K562 (cell line): Measurements from ENCODE around the gene GGA3. TPM values are rescaled to one million over a fixed set of nuclear protein-coding genes. Genes with fewer than 3 reads are reported as not detected.

Experiments used
- BACH1 ChIP-seq: fragments of 200-800 bp; sonication (Bioruptor generic); IDR thresholded peaks from 2 replicates; pipeline ENCODE4 v1.6.1; 2016; ENCODE audit warnings: missing genetic modification characterization, missing compliant biosample characterization
- BCLAF1 ChIP-seq, 2 experiments: fragments of 450-650 bp in 1 of 2; IDR thresholded peaks; 2 replicates each; pipeline ENCODE4 v1.6.1; 2011 to 2017; ENCODE audit warnings: low read depth in 2 of 2, antibody characterized with exemption in 1 of 2, borderline replicate concordance in 1 of 2, low read length in 1 of 2, mild to moderate bottlenecking in 1 of 2, mixed read lengths in 1 of 2; ENCODE audit not compliant: control insufficient read depth in 1 of 2
- C11orf30 ChIP-seq: fragments of 450-650 bp; IDR thresholded peaks from 2 replicates; pipeline ENCODE4 v1.6.1; 2016; ENCODE audit warnings: low read depth, mild to moderate bottlenecking
- CBFA2T3 ChIP-seq: fragments of 450-650 bp; IDR thresholded peaks from 2 replicates; pipeline ENCODE4 v1.6.1; 2017
- CCAR2 ChIP-seq: fragments of 200-400 bp; formaldehyde crosslinking; IDR thresholded peaks from 2 replicates; pipeline ENCODE4 v1.6.1; 2017; ENCODE audit warnings: mild to moderate bottlenecking, low read depth, low read length
- CCNT2 ChIP-seq: IDR thresholded peaks from 2 replicates; pipeline ENCODE4 v1.6.1; 2011; ENCODE audit warnings: borderline replicate concordance, low read depth, mild to moderate bottlenecking, moderate library complexity, mixed read lengths, low read length; ENCODE audit not compliant: insufficient read length; ENCODE audit errors: extremely low read depth
- CHD4 ChIP-seq: fragments of 200-600 bp; sonication (generic); IDR thresholded peaks from 3 replicates; pipeline ENCODE4 v1.6.1; 2012; ENCODE audit warnings: low read depth, mild to moderate bottlenecking, mixed read lengths, low read length, inconsistent platforms; ENCODE audit not compliant: insufficient read depth, insufficient replicate concordance, poor library complexity, severe bottlenecking
- CSDE1 ChIP-seq, 2 experiments: fragments of 450-650 bp; IDR thresholded peaks; 2 replicates each; pipeline ENCODE4 v1.6.1; 2016; ENCODE audit warnings: mild to moderate bottlenecking in 1 of 2
- FOXA1 ChIP-seq: fragments of 450-650 bp; IDR thresholded peaks from 2 replicates; pipeline ENCODE4 v1.6.1; 2016; ENCODE audit warnings: mild to moderate bottlenecking, borderline replicate concordance
- HMGN3 ChIP-seq: IDR thresholded peaks from 2 replicates; pipeline ENCODE4 v1.6.1; 2011; ENCODE audit warnings: borderline replicate concordance, low read depth, mild to moderate bottlenecking, mixed read lengths, low read length; ENCODE audit not compliant: insufficient read length; ENCODE audit errors: extremely low read depth
- PTBP1 ChIP-seq: fragments of 200-400 bp; formaldehyde crosslinking; IDR thresholded peaks from 2 replicates; pipeline ENCODE4 v1.6.1; 2017; ENCODE audit warnings: low read depth, low read length
- RFX7 ChIP-seq: fragments of 250-450 bp; sonication (Bioruptor Pico); IDR thresholded peaks from 2 replicates; pipeline ENCODE4 v1.5.1; 2021; ENCODE audit warnings: mild to moderate bottlenecking
- SFPQ ChIP-seq: fragments of 200-400 bp; formaldehyde crosslinking; IDR thresholded peaks from 2 replicates; pipeline ENCODE4 v1.6.1; 2017; ENCODE audit warnings: mild to moderate bottlenecking, low read depth, low read length, moderate library complexity
- STAG1 ChIP-seq: sonication (generic); formaldehyde crosslinking; IDR thresholded peaks from 2 replicates; pipeline ENCODE4 v1.5.0; 2020; ENCODE audit warnings: missing genetic modification reagents, borderline replicate concordance
- THAP7 ChIP-seq: fragments of 250-450 bp; sonication (Bioruptor Pico); IDR thresholded peaks from 2 replicates; pipeline ENCODE4 v1.5.0; 2021
- ZBTB17 ChIP-seq: fragments of 450-650 bp; formaldehyde crosslinking; IDR thresholded peaks from 2 replicates; pipeline ENCODE4 v1.4.0; 2020; ENCODE audit warnings: mild to moderate bottlenecking
- ZKSCAN8 ChIP-seq: fragments of 200-800 bp; sonication (Bioruptor generic); IDR thresholded peaks from 2 replicates; pipeline ENCODE4 v1.6.1; 2016; ENCODE audit warnings: missing genetic modification characterization, missing compliant biosample characterization
- ZNF134 ChIP-seq: fragments of 250-450 bp; sonication (Bioruptor Pico); conservative IDR thresholded peaks from 2 replicates; pipeline ENCODE4 v1.4.0; 2020
- polyA plus RNA-seq, 8 experiments: library from polyadenylated mRNA; depleted of rRNA in 4 of 8; stranded (reverse) in 5 of 8; unstranded in 3 of 8; fragments of >200 nt; fragmentation: Nextera tagmentation in 2 of 8; fragmentation: Illumina TruSeq in 1 of 8; extraction: Ambion mirVana in 2 of 8; extraction: Trizol in 1 of 8; gene quantifications; 2 replicates each; pipeline versions ENCODE4 v1.2.1 to v1.2.3, GENCODE V29; 2011 to 2014; ENCODE audit warnings: inconsistent platforms in 1 of 8, missing spikeins in 1 of 8
- total RNA-seq, 7 experiments: library from RNA; depleted of rRNA in 6 of 7; stranded (reverse); fragments of >200 nt in 6 of 7; fragmentation: Illumina TruSeq in 2 of 7; extraction: Trizol in 2 of 7; gene quantifications; 2 replicates each; pipeline versions ENCODE4 v1.2.1 to v1.2.3, GENCODE V29; 2011 to 2021; ENCODE audit warnings: low replicate concordance in 1 of 7
- TF ChIP-seq, protein P1 (sequence below): fragments of 450-650 bp; formaldehyde crosslinking; IDR thresholded peaks from 2 replicates; pipeline ENCODE4 v1.4.0; 2022; ENCODE audit warnings: mild to moderate bottlenecking, moderate library complexity

Gene GGA3
- total and polyA plus RNA-seq, 9 of the 15 experiments (the other 6 are each of a cell fraction or from before 2014, with no cell fraction given) = 5.7 to 64.9 (median 25.4) TPM

DNA sequence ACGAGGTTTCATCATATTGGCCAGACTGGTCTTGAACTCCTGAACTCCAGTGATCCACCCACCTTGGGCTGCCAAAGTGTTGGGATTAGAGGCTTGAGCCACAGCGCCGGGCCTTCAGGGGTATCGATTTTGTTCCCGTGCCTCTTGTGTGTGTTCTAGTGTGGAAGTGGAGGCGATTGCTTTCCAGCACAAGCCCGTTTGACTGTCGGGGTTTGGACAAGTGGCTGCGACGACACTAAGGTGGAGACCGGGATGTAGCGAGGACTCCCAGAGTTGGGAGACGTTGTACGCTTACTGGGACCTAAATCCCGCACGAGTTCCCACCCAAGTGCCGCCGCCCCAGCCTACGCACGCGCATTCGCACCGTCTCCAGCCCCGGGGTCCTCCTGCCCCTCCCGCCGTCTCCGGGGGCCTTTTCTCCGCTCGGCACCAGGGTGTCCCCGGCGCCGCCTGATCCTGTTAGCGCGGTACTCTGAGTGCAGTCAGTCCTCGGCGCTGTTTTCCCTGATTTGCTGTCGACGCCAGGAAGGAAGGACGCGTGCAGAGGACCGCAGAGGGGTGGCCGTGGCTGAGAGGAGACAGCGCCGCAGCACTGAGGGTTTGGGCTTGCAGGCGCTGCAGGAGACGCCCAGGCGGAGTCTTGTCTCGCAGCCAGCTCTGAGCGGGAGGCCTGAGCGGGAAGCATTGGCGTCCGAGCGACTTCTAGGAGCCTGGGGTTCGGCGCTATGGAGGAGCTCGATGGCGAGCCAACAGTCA is 56.2 kb downstream of the GGA3 start, which contains the start of gene NUP85 (continued):
- TF ChIP-seq CHD4 (no peak), RFX7 (CRISPR knock-in tag) (no peak), FOXA1 (no peak), BCLAF1 (IDR thresholded peaks at IDR 0.05; ENCODE audit: borderline replicate concordance in 1 of 2, control insufficient read depth in 1 of 2, low read depth in 2 of 2, low read length in 1 of 2) (no peak), BACH1 (tag) (no peak), STAG1 (CRISPR knock-in tag) (no peak), CSDE1 (IDR thresholded peaks at IDR 0.05) (no peak), ZKSCAN8 (CRISPR knock-in tag) (no peak), CCNT2 (no peak), HMGN3 (no peak), C11orf30 (peak; percentile 96), ZNF134 (no peak), CBFA2T3 (no peak), CCAR2 (no peak), SFPQ (no peak), PTBP1 (no peak), THAP7 (CRISPR knock-in tag) (no peak), ZBTB17 (CRISPR knock-in tag) (peak; percentile 82)
- TF ChIP-seq, protein P1, sequence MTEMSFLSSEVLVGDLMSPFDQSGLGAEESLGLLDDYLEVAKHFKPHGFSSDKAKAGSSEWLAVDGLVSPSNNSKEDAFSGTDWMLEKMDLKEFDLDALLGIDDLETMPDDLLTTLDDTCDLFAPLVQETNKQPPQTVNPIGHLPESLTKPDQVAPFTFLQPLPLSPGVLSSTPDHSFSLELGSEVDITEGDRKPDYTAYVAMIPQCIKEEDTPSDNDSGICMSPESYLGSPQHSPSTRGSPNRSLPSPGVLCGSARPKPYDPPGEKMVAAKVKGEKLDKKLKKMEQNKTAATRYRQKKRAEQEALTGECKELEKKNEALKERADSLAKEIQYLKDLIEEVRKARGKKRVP (CRISPR knock-in tag) = no peak
